GM15510 (cell line): ENCODE results near the gene PGS1.

Experiments
- POLR2A ChIP-seq: IDR thresholded peaks from 3 replicates; pipeline ENCODE4 v1.6.1; 2011; ENCODE audit warnings: borderline replicate concordance; ENCODE audit not compliant: insufficient read length; ENCODE audit errors: extremely low read depth

PGS1 gene

GRCh38 chr17:78387977-78388941, 9.8 kb downstream of the PGS1 start:
- no peak for TF ChIP-seq POLR2A

- no peak for TF ChIP-seq POLR2A
Observed at GRCh38 chr17:78390241-78391050, 12.0 kb downstream of the PGS1 start.

GRCh38 chr17:78391051-78391431, 12.6 kb downstream of the PGS1 start:
- TF ChIP-seq POLR2A, result no peak

DNA sequence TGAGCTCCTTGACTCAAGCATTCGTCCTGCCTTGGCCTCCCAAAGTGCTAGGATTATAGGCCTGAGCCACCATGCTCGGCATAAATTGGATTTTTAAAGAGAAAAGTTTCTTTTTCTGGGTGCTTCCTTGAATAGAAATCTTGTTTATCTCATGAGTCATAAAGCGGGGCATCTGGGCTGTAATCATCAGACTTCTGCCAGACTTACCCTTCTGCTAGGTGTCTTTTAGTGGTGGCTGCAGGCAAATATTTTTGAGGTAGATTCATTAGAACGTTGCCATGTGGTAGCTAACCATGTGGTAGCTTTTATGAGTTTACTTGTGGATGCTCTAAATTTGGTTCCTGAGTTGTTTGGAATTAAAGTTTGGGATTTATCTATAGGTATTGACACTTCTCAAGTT, 13.4 kb downstream of the PGS1 start:
- no peak for TF ChIP-seq POLR2A

- TF ChIP-seq POLR2A, result no peak
Observed at GRCh38 chr17:78392295-78392694, 13.8 kb downstream of the PGS1 start.

DNA sequence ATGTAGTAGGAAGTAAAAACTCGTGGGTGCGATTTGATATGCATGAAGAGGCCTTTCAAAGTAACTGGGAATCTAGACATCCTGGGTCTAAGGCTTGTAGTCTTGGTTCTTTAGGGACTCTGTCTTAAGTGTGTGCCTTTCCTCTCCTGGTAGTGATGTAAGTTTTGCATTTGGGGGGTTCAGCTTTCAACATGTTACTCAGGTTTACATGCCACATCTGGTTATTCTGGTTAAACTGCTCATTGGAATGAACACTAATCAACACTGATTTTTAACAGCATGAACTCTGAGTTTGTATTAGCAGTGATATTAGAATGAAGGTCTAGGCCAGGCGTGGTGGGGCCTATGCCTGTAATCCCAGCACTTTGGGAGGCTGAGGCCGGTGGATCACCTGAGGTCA, 15.1 kb downstream of the PGS1 start:
- TF ChIP-seq POLR2A, result no peak

- TF ChIP-seq POLR2A, result no peak
Observed at GRCh38 chr17:78394209-78394608, 15.8 kb downstream of the PGS1 start.

DNA sequence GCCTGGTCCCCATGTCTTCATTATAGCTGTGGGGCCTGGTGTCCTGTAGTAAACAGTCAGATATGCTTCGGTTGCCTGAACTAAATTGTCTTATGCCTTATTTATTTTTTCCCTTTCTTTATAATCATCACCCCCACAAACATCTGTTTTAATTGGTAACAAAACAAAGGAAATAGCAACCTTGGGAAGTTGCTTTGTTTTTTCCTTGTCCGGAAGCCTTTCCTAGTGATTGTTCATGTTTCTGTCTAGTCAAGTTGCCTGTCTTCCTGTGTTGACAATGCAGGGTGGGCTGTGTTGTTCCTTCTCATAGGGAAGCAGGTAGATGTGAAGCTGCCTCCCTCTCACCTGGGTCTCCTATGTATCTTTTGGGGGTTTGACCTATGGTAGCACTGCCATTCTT, 16.7 kb downstream of the PGS1 start:
- no peak for TF ChIP-seq POLR2A

GRCh38 chr17:78396441-78397337, 18.2 kb downstream of the PGS1 start:
- TF ChIP-seq POLR2A, result no peak

DNA sequence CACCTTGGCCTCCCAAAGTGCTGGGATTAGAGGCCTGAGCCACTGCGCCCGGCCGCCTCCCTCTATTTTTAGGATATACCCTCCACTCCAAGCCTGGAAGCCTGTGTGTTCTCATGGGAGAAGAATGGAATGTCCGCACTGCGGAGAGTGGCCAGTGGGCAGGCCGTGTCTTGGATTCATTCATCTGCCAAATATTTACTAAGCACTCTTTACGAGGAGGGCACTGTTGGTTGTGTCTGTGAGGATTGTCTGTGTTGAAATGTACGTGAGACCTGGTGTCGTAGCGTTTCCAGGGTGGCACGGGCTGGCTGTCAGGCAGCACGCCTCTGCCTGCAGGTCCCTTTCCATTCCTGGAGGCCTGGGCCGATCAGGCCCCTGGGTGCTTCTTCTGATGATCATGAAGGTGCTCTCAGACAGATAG, 19.2 kb downstream of the PGS1 start:
- no peak for TF ChIP-seq POLR2A

DNA sequence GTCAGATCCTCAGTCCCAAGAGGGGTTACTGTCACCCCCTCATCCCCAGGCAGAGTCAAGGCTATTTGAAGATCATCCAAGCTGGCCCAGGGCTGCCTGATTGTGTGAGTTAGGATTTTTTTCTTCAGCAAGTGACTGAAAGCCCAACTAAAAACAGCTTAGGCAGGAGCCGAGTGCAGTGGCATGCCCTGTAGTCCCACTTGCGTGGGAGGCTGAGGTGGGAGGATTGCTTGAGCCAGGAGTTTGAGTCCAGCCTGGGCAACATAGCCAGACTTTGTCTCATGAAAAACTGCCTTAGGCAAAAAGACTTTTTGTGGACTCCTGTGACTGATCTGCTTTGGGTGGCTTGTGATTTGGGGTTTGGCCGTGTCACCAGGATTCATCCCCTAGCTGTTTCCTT, 19.9 kb downstream of the PGS1 start:
- TF ChIP-seq POLR2A, result no peak

- TF ChIP-seq POLR2A, result no peak
Observed at GRCh38 chr17:78399028-78399692, 20.7 kb downstream of the PGS1 start.

DNA sequence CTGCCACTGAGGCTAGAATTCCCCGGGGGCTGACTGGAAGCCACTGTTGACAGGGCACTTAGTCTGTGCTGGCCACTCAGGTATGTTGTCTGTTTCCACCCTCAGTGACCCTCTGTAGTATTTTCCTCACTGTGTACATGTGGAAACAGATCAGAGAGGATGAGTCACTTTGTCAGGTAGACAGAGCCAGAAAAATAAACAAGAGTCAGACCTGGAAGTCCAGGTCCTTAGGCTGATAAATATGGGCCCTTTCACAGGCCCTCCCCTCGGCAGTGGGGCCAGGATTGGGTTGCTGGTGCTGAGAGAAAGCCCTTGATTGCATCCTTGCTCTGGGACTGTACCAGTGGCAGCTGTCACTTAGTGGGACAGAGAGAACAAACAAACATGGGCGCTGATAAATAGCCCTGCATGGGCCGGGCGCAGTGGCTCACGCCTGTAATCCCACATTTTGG, 21.3 kb downstream of the PGS1 start:
- TF ChIP-seq POLR2A, result no peak
